ENCODE data around the gene ANK2. TPM values are rescaled to one million over a fixed set of nuclear protein-coding genes. Genes with fewer than 3 reads are reported as not detected.

Gene ANK2
- total RNA-seq, 1 experiment from 2014 or later: 5.6 TPM

- Histone ChIP-seq H3K79me2 (ENCODE audit: insufficient read depth, low read length) (no peaks in the 10 kb centered on the region), H4K20me1 (ENCODE audit: insufficient read depth) (no peaks in the 10 kb centered on the region), H3K27me3 (ENCODE audit: insufficient read depth, low read length) (no peaks in the 10 kb centered on the region), H3K9me3 (ENCODE audit: control insufficient read depth in 1 of 2, insufficient read depth in 1 of 2, low read depth in 1 of 2, low read length in 2 of 2) (no peaks in the 10 kb centered on the region), H3K9me2 (ENCODE audit: insufficient read depth) (no peaks in the 10 kb centered on the region), H3K4me2 (ENCODE audit: low read length) (no peak overlapping the region), H2AFZ (ENCODE audit: low read depth, low read length, poor library complexity, severe bottlenecking) (no peak overlapping the region), H3K4me3 (replicated peaks in 1 of 2; ENCODE audit: low read depth in 1 of 2, low read length in 2 of 2) (no peak overlapping the region), H3K36me3 (ENCODE audit: control insufficient read depth in 1 of 2, insufficient read depth in 2 of 2, low read length in 2 of 2) (no peaks in the 10 kb centered on the region), H3K27ac (ENCODE audit: low read depth, low read length) (no peak overlapping the region), H3K4me1 (ENCODE audit: control insufficient read depth in 1 of 2, insufficient read depth in 2 of 2, low read length in 2 of 2) (peaks cover 0 to 5% of the 10 kb centered on the region in 2 experiments; a peak in 2 of 4 replicates), H3K9ac (ENCODE audit: low read length) (no peak overlapping the region)
- no peak for TF ChIP-seq ELF1 (IDR thresholded peaks at IDR 0.05; ENCODE audit: borderline replicate concordance, low read depth)
- BruUV-seq (replicated peaks): no TSS peak
- intact Hi-C loops (cut with micrococcal nuclease): no loop called here
- DNase-seq (ENCODE audit: low read depth, low spot score) (no peak), ATAC-seq (no peak)
- ChIA-PET POLR2A (no interaction called here), CTCF (no interaction called here), RAD21 (ENCODE audit: low non-redundant PET in 1 of 2, low total read pairs in 2 of 2, uncharacterized antibody in 2 of 2, unreplicated experiment in 2 of 2) (no interaction called here)
Observed at GRCh38 chr4:113331811-113332210, 282.4 kb downstream of the ANK2 start.

- intact Hi-C loops (cut with micrococcal nuclease): no loop called here
- H3K27me3 ChIP-seq (ENCODE audit: insufficient read depth, low read length): no peaks in the 10 kb centered on the region
- no peaks in the 10 kb centered on the region for H3K9me3 ChIP-seq (ENCODE audit: control insufficient read depth in 1 of 2, insufficient read depth in 1 of 2, low read depth in 1 of 2, low read length in 2 of 2)
- no peaks in the 10 kb centered on the region for H3K9me2 ChIP-seq (ENCODE audit: insufficient read depth)
- no peak overlapping the region for H3K4me2 ChIP-seq (ENCODE audit: low read length)
- ATAC-seq (no peak), DNase-seq (ENCODE audit: low read depth, low spot score) (no peak)
- H3K27ac ChIP-seq (ENCODE audit: low read depth, low read length): no peak overlapping the region
- RAD21 ChIA-PET (ENCODE audit: low non-redundant PET in 1 of 2, low total read pairs in 2 of 2, uncharacterized antibody in 2 of 2, unreplicated experiment in 2 of 2): no interaction called here
- H3K4me1 ChIP-seq (ENCODE audit: control insufficient read depth in 1 of 2, insufficient read depth in 2 of 2, low read length in 2 of 2): peaks cover 0 to 9% of the 10 kb centered on the region in 2 experiments; a peak in 2 of 4 replicates
- TF ChIP-seq SIN3A (IDR thresholded peaks at IDR 0.05; ENCODE audit: low read depth): no peak
- no peak for TF ChIP-seq EGR1 (IDR thresholded peaks at IDR 0.05; ENCODE audit: low read depth)
- TF ChIP-seq ZBTB33 (IDR thresholded peaks at IDR 0.05; ENCODE audit: extremely low read depth, insufficient replicate concordance, low read length): no peak
- TF ChIP-seq RAD21 (IDR thresholded peaks at IDR 0.05; ENCODE audit: low read depth): no peak
- TF ChIP-seq CBX3 (IDR thresholded peaks at IDR 0.05; ENCODE audit: low read depth): no peak
- no peak for TF ChIP-seq FOSL1 (IDR thresholded peaks at IDR 0.05; ENCODE audit: low read depth)
- no peak for TF ChIP-seq ATF3 (IDR thresholded peaks at IDR 0.05)
- no peak for TF ChIP-seq ELF1 (IDR thresholded peaks at IDR 0.05; ENCODE audit: borderline replicate concordance, low read depth)
- no peak for TF ChIP-seq ZFX (IDR thresholded peaks at IDR 0.05)
- no peak for TF ChIP-seq EZH2 (IDR thresholded peaks at IDR 0.05)
- no peak for TF ChIP-seq JUND (IDR thresholded peaks at IDR 0.05)
- no peak for TF ChIP-seq REST (IDR thresholded peaks at IDR 0.05; ENCODE audit: low read depth)
- H4K20me1 ChIP-seq (ENCODE audit: insufficient read depth): no peaks in the 10 kb centered on the region
- POLR2A ChIA-PET: no interaction called here
- H3K9ac ChIP-seq (ENCODE audit: low read length): no peak overlapping the region
- BruUV-seq (replicated peaks): no TSS peak
- no peak overlapping the region for H3K4me3 ChIP-seq (replicated peaks in 1 of 2; ENCODE audit: low read depth in 1 of 2, low read length in 2 of 2)
- CTCF ChIA-PET: no interaction called here
- no peaks in the 10 kb centered on the region for H3K79me2 ChIP-seq (ENCODE audit: insufficient read depth, low read length)
- no peaks in the 10 kb centered on the region for H3K36me3 ChIP-seq (ENCODE audit: control insufficient read depth in 1 of 2, insufficient read depth in 2 of 2, low read length in 2 of 2)
- no peak overlapping the region for H2AFZ ChIP-seq (ENCODE audit: low read depth, low read length, poor library complexity, severe bottlenecking)
Observed at GRCh38 chr4:113332701-113333100, 283.2 kb downstream of the ANK2 start.
